ENCODE results near the gene STX11.

The STX11 gene

DNA sequence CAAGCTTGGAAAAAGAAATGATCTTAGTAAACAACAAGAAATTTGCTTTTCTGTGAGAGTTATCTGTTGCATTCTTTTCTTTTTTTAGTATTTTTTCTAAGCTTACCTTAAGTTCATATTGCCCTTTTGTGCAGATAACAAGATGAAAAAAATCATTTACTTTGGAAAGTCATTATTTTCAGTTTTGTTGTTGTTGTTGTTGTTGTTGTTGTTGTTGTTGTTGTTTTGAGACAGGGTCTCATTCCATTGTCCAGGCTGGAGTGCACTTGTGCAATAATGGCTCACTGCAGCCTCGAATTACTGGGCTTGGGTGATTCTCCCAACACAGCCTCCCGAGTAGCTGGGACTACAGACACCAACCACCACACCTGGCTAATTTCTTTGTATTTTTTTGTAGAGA is 8.8 kb upstream of the STX11 start:
- DNase-seq = no peak

- DNase-seq = no peak
Measured at GRCh38 chr6:144143106-144143505, 7.2 kb upstream of the STX11 start.

GRCh38 chr6:144143878-144144277 is 6.4 kb upstream of the STX11 start:
- DNase-seq = no peak

DNA sequence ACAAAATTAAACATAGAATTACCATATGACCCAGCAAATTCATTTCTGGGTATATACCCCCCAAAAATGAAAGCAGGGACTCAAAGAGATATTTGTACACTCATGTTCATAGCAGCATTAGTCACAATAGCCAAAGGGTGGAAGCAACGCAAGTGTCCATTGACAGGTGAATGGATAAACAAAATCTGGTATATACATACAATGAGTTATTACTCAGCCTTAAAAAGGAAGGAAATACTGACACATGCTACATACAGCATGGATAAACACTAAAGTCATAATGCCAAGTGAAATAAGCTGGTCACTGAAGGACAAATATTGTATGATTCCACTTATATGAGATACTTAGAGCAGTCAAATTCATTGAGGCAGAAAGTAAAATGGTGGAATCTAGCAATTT is 5.3 kb upstream of the STX11 start:
- DNase-seq = no peak

DNA sequence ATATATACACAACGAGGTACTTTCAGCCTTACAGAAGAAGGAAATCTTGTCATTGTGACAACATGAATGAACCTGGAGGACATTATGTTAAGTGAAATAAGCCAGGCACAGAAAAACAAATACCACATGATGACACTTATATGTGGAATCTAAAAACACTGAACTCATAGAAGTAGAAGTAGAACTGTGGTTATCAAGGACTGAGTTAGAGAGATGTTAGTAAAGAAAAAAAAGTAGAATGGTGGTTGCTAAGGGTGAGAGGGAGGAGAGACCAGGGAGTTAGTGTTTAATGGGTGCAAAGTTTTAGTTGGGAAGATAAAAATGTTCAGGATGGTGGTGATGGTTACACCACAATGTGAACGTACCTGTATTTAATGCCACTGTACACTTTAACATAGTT is 4.8 kb upstream of the STX11 start:
- DNase-seq = no peak

DNA sequence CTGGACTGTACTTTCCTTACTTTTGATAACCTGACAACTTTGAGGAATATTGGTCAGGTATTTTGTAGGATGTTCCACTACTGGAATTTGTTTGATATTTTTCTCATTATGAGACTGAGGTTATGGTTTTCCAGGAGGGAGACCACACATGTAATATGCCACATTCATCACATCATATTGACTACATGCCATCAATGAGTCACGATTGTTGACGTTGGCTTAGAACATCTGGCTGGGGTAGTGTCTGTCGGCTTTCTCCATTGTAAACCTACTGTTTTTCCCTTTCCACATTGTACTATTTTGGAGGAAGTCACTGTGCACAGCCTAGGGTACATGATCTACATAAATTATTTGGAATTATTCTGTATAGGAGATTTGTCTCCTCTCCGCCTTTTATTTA is 1.4 kb upstream of the STX11 start:
- DNase-seq = no peak

GRCh38 chr6:144149558-144149893 is 791 bp upstream of the STX11 start:
- DNase-seq = no peak

DNA sequence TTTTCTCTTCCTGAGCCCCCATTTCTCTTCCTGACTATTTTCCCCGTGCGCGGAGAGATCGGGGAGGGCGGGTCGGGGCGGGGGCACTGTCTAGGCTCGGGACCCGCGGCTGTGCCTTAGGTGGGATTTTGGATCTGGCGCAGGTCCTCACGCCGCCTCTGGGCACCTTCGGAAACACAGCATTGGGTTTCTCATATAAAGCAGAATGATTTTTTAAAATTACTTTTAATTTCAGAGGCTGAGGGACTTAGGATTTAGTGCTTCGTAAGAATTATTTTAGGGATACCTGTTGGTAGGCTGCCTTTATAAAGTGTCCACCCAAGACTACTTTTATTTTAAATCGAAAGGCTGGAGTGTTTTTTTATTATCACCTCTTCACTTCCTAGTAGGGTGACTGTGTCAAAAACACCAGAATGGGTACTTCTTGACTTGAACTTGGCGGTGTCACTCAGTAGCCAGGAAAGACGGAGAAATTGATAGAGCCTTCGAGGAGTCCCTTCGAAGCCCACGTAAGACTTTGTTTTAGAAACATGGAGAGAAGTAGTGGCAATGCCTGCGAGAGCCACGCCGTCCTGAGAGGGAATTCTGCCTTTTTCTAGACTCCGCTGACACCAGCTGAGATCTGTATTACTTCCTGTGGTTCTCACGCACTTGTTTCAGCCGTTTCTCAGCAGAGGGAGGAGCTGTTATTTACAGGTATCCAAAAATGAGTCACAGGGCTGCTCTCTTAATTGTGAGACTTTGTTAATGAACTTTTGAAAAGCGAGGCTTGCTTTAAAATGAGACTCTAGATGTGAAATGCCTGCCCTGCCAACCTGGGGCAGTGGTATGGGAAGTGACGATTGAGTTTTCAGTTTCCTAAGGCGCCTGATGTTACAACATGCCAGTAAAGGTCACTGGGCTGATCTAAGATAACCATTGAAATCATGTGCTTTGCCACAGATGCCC is 667 bp downstream of the STX11 start:
- peak; percentile 37 for DNase-seq

DNA sequence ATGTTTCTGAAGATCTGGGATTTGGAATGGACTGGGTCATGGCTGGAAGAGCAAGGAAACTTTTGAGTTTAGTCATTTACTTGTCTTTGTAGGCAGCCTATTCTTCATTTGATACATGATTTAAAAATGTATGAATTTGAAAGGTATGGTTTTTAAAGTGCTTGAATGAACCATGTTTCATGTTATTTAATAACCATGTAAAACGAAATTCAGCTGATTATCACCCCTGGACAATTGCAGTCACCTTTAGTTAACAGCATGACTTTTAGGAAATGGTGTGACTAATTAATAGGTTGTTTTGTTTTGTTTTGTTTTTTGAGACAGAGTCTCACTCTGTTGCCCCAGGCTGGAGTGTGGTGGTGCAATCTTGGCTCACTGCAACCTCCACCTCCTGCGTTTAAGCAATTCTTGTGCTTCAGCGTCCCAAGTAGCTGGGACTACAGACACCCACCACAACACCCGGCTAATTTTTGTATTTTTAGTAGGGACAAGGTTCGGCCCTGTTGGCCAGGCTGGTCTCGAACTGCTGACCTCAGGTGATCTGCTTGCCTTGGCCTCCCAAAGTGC is 2.1 kb downstream of the STX11 start:
- no peak for DNase-seq

- no peak for DNase-seq
Measured at GRCh38 chr6:144153260-144153659, 2.9 kb downstream of the STX11 start.

- DNase-seq = no peak
Measured at GRCh38 chr6:144153971-144154370, 3.7 kb downstream of the STX11 start.

DNA sequence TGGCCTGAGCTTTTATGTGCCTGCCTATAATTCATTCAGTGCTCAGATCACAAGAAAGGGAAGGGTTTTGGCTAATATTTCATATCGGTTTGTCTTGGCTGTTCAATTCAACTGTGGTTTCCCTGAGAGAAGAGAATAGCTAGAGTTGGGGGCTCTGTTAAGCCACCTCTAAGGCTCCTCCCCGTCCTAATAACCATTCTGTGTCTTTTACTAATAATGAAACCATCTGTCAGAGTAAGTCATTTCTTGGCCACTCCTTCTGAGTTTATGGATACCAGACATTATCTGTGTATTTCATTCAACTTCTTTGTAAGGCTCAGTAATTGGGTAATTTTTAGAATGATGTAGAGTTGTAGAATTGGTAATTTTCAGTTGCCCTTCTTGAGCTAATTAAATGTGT is 5.2 kb downstream of the STX11 start:
- no peak for DNase-seq

DNA sequence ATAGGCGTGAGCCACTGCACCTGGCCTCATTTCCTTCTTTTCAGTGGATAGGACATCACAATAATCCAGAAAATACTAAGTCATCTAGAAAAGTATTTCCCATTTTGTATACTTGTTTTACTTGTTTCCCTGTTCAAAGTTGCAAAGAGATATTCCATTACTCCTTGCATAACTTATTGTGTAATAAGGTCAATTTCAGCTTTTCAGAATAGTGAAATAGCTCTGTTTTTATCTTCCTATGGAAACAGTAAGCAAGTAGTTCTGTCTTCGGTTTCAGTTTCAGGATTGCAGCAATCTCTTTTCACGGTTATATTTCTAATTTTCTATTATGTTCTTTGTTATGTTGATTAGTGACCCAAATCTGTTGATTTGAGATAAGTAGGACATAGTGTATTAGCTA is 6.0 kb downstream of the STX11 start:
- no peak for DNase-seq

GRCh38 chr6:144156991-144157390 is 6.7 kb downstream of the STX11 start:
- no peak for DNase-seq

DNA sequence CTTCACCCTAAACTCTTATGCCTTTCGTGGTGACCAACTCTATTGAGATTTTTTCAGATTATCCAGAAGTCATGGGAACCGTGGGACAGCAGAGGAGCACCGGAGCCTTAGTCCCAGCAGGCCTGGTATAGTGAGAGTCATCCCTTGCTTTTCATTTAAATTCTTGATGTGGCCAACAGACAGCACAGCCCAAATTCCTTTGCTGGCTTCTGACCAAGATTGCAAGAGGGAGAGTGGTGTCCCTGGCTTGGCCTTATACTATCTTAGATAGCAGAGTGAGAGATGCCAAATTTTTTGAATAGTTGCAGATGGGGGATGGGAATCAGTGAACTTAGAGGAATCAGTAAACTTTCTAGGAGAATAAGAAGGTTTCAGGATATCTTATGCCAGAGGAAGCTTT is 7.8 kb downstream of the STX11 start:
- DNase-seq = no peak

- DNase-seq = no peak
Measured at GRCh38 chr6:144159223-144159622, 8.9 kb downstream of the STX11 start.

- no peak for DNase-seq
Measured at GRCh38 chr6:144159742-144160141, 9.4 kb downstream of the STX11 start.

GRCh38 chr6:144160431-144161005 is 10.2 kb downstream of the STX11 start:
- DNase-seq = no peak

- DNase-seq = no peak
Measured at GRCh38 chr6:144161975-144162374, 11.7 kb downstream of the STX11 start.

DNA sequence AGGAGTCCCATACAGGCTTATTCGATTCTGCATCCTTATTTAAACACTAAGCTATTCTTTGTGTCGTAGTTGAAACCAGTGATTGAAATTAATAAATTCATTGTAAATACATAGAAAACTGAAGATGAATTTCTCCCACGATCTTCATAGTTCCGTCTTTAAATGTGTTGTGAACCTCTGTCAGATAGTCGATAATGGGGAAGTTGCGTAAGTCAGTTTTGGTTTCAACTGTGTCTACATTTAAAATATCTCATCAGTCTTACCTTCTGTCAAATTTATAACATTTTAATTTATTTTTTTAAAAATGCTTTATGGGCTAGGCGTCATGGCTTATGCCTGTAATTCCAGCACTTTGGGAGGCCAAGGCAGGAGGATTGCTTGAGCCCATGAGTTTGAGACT is 12.7 kb downstream of the STX11 start:
- no peak for DNase-seq

GRCh38 chr6:144165784-144166183 is 15.5 kb downstream of the STX11 start:
- DNase-seq = no peak

- no peak for DNase-seq
Measured at GRCh38 chr6:144170044-144170443, 19.7 kb downstream of the STX11 start.

- no peak for DNase-seq
Measured at GRCh38 chr6:144171406-144171805, 21.1 kb downstream of the STX11 start.

DNA sequence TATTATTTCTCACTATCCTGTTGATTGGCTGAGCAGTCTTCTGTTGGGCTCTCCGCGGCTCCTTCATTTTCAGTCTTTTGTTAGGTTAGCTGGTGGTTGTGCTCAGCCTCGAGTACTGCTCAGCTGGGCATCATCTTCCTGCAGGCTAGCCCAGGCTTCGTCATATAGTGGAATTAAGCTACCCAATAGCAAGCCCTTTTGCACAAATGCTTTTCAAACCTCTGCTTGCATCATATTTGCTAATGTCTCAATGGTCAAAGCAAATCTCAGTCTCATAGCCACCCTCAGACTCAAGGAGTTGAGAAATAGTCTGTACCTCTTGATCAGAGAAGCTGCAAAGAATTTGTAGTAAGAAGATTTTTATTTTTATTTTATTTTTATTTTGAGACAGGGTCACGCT is 23.7 kb downstream of the STX11 start:
- no peak for DNase-seq
